ENCODE results near the gene KIAA0586. TPM values are rescaled to one million over a fixed set of nuclear protein-coding genes. Genes with fewer than 3 reads are reported as not detected.

The KIAA0586 gene
- polyA plus RNA-seq, 2 of the 4 experiments (the other 2 are of a cell fraction) = 10.6 to 22.2 TPM

DNA sequence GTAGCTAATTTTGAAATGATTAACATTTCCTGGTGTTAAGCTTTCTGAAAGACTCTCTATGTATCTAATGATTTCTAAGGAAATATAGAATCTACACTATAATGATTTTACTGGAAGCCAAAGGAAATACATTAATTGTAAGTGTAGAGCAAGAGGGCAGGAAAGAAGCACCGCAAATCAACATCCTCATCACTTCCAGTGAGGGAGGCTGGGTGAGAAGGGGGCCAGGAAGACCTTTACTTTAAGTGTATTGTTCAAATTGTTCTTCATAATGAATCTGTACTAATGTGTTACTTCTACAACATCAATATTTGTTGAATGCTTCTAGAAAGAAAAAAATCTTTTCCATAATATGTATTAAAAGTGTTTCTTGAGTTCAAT, 144.9 kb downstream of the KIAA0586 start:
- no peak for TF ChIP-seq MYC (IDR thresholded peaks at IDR 0.05; ENCODE audit: borderline replicate concordance, low read length)
- TF ChIP-seq FOSL2 (IDR thresholded peaks at IDR 0.05) = no peak
- no peak for TF ChIP-seq FOSL2 (CRISPR knock-in tag; IDR thresholded peaks at IDR 0.05)
- TF ChIP-seq RNF2 (IDR thresholded peaks at IDR 0.05; ENCODE audit: borderline replicate concordance, low read depth) = no peak
- no peak for TF ChIP-seq MAZ (IDR thresholded peaks at IDR 0.05; ENCODE audit: borderline replicate concordance, low read depth, low read length)
- no peak for TF ChIP-seq HOXA7 (CRISPR knock-in tag; IDR thresholded peaks at IDR 0.05)
- TF ChIP-seq JUNB (IDR thresholded peaks at IDR 0.05) = no peak
- no peak for TF ChIP-seq HDAC2 (IDR thresholded peaks at IDR 0.05)
- TF ChIP-seq, protein P1, sequence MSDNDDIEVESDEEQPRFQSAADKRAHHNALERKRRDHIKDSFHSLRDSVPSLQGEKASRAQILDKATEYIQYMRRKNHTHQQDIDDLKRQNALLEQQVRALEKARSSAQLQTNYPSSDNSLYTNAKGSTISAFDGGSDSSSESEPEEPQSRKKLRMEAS (IDR thresholded peaks at IDR 0.05) = no peak
- no peak for TF ChIP-seq CHD4 (IDR thresholded peaks at IDR 0.05; ENCODE audit: borderline replicate concordance)
- no peak for TF ChIP-seq MAFK (IDR thresholded peaks at IDR 0.05; ENCODE audit: partially characterized antibody)
- TF ChIP-seq NPAS2 (CRISPR knock-in tag; IDR thresholded peaks at IDR 0.05; ENCODE audit: borderline replicate concordance) = no peak
- TF ChIP-seq JUN (IDR thresholded peaks at IDR 0.05) = no peak
- no peak for TF ChIP-seq TP53 (CRISPR knock-in tag; IDR thresholded peaks at IDR 0.05)
- FAIRE-seq (no peak), DNase-seq (ENCODE audit: low read depth in 1 of 2, low spot score in 1 of 2) (no peak), ATAC-seq (no peak)
- Histone ChIP-seq H3K4me3 (no peak overlapping the region), H3K4me2 (no peak overlapping the region), H3K9me3 (no peaks in the 10 kb centered on the region), H3K27ac (no peak overlapping the region), H3K4me1 (no peaks in the 10 kb centered on the region)
- WGBS (ENCODE audit: missing lambda C conversion rate) = 88% methylated on average over 1 of the region's 1 CpG
- CTCF ChIA-PET = no interaction called here
- POLR2A ChIA-PET = no interaction called here

DNA sequence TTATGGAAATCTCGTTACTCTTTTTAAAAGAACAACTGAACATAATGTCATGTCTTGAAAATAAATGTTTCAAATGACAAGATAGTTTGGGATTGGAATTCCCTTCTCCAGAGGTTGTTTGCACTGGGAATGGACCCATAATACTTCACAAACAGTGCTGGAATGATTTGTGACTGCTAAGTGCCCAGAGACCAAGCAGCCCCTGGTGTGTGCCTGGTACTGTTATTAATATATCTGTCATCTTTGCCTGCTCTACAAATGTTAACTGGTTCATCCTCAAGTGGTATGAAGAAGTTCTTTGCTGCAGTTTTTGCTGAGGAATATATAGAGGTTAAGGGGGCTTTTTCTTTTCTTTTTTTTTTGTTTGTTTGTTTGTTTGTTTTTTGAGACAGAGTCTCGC, 145.3 kb downstream of the KIAA0586 start:
- H3K4me1 ChIP-seq = no peaks in the 10 kb centered on the region
- ATAC-seq = no peak
- H3K27ac ChIP-seq = no peak overlapping the region
- WGBS (ENCODE audit: missing lambda C conversion rate) = 59% methylated on average over 2 of the region's 2 CpGs
- H3K4me3 ChIP-seq = no peak overlapping the region
- CTCF ChIA-PET = no interaction called here
- DNase-seq (ENCODE audit: low read depth in 1 of 2, low spot score in 1 of 2) = no peak
- FAIRE-seq = no peak
- H3K4me2 ChIP-seq = no peak overlapping the region
- H3K9me3 ChIP-seq = no peaks in the 10 kb centered on the region
- POLR2A ChIA-PET = no interaction called here
- TF ChIP-seq HOXA7 (CRISPR knock-in tag; IDR thresholded peaks at IDR 0.05) = no peak
- no peak for TF ChIP-seq CEBPB (IDR thresholded peaks at IDR 0.05)
- TF ChIP-seq, protein P2, sequence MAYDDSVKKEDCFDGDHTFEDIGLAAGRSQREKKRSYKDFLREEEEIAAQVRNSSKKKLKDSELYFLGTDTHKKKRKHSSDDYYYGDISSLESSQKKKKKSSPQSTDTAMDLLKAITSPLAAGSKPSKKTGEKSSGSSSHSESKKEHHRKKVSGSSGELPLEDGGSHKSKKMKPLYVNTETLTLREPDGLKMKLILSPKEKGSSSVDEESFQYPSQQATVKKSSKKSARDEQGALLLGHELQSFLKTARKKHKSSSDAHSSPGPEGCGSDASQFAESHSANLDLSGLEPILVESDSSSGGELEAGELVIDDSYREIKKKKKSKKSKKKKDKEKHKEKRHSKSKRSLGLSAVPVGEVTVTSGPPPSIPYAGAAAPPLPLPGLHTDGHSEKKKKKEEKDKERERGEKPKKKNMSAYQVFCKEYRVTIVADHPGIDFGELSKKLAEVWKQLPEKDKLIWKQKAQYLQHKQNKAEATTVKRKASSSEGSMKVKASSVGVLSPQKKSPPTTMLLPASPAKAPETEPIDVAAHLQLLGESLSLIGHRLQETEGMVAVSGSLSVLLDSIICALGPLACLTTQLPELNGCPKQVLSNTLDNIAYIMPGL (CRISPR knock-in tag; IDR thresholded peaks at IDR 0.05; ENCODE audit: borderline replicate concordance) = no peak
- TF ChIP-seq CHD2 (IDR thresholded peaks at IDR 0.05; ENCODE audit: low read length, partially characterized antibody) = no peak
- no peak for TF ChIP-seq MAFK (IDR thresholded peaks at IDR 0.05; ENCODE audit: partially characterized antibody)
- TF ChIP-seq, protein P3, sequence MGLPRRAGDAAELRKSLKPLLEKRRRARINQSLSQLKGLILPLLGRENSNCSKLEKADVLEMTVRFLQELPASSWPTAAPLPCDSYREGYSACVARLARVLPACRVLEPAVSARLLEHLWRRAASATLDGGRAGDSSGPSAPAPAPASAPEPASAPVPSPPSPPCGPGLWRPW (IDR thresholded peaks at IDR 0.05) = no peak
- no peak for TF ChIP-seq RFX5 (IDR thresholded peaks at IDR 0.05)
- TF ChIP-seq, protein P4, sequence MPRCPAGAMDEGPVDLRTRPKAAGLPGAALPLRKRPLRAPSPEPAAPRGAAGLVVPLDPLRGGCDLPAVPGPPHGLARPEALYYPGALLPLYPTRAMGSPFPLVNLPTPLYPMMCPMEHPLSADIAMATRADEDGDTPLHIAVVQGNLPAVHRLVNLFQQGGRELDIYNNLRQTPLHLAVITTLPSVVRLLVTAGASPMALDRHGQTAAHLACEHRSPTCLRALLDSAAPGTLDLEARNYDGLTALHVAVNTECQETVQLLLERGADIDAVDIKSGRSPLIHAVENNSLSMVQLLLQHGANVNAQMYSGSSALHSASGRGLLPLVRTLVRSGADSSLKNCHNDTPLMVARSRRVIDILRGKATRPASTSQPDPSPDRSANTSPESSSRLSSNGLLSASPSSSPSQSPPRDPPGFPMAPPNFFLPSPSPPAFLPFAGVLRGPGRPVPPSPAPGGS (IDR thresholded peaks at IDR 0.05) = no peak
- TF ChIP-seq, protein P5, sequence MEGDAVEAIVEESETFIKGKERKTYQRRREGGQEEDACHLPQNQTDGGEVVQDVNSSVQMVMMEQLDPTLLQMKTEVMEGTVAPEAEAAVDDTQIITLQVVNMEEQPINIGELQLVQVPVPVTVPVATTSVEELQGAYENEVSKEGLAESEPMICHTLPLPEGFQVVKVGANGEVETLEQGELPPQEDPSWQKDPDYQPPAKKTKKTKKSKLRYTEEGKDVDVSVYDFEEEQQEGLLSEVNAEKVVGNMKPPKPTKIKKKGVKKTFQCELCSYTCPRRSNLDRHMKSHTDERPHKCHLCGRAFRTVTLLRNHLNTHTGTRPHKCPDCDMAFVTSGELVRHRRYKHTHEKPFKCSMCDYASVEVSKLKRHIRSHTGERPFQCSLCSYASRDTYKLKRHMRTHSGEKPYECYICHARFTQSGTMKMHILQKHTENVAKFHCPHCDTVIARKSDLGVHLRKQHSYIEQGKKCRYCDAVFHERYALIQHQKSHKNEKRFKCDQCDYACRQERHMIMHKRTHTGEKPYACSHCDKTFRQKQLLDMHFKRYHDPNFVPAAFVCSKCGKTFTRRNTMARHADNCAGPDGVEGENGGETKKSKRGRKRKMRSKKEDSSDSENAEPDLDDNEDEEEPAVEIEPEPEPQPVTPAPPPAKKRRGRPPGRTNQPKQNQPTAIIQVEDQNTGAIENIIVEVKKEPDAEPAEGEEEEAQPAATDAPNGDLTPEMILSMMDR (IDR thresholded peaks at IDR 0.05) = no peak
- TF ChIP-seq, protein P6, sequence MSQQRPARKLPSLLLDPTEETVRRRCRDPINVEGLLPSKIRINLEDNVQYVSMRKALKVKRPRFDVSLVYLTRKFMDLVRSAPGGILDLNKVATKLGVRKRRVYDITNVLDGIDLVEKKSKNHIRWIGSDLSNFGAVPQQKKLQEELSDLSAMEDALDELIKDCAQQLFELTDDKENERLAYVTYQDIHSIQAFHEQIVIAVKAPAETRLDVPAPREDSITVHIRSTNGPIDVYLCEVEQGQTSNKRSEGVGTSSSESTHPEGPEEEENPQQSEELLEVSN (IDR thresholded peaks at IDR 0.05; ENCODE audit: borderline replicate concordance, low read depth) = no peak
- no peak for TF ChIP-seq BHLHE40 (IDR thresholded peaks at IDR 0.05; ENCODE audit: low read depth, low read length)
- TF ChIP-seq CBX2 (IDR thresholded peaks at IDR 0.05; ENCODE audit: borderline replicate concordance, low read depth) = no peak
- no peak for TF ChIP-seq SREBF2 (IDR thresholded peaks at IDR 0.05)
- TF ChIP-seq FOXS1 (CRISPR knock-in tag; IDR thresholded peaks at IDR 0.05) = no peak
- no peak for TF ChIP-seq EP300 (IDR thresholded peaks at IDR 0.05)
- TF ChIP-seq ZFP36 (IDR thresholded peaks at IDR 0.05; ENCODE audit: borderline replicate concordance, partially characterized antibody) = no peak
- TF ChIP-seq RARB (CRISPR knock-in tag; IDR thresholded peaks at IDR 0.05) = no peak
- TF ChIP-seq RNF2 (IDR thresholded peaks at IDR 0.05; ENCODE audit: borderline replicate concordance, low read depth) = no peak
- TF ChIP-seq ZNF302 (CRISPR knock-in tag; IDR thresholded peaks at IDR 0.05) = no peak

Data from A549 (cell line).